NCI-H2029 (cell line): ENCODE results near the gene TLR3.
"Not testable (repeated sequence)": the region's sequence is repeated elsewhere in the genome, so short reads cannot be mapped to it uniquely, and the experiment has no call there.

Experiments used
- DNase-seq: peaks from one replicate; lab custom pipeline; 2025; lab: John Stamatoyannopoulos, UW

Gene TLR3

GRCh38 chr4:186068581-186069348 lies at the start of gene TLR3:
Gene TLR3 (plus strand): TSS chr4:186069156. CDS start chr4:186076620, 7,464 bp downstream.
- DNase-seq = peak; percentile 3

- DNase-seq = no peak
Observed at GRCh38 chr4:186019269-186019668, 49.7 kb upstream of the TLR3 start.

GRCh38 chr4:186020106-186020792 lies 48.7 kb upstream of the TLR3 start:
- no peak for DNase-seq

GRCh38 chr4:186020793-186021407 lies 48.1 kb upstream of the TLR3 start:
- no peak for DNase-seq

- DNase-seq = no peak
Observed at GRCh38 chr4:186021461-186022167, 47.3 kb upstream of the TLR3 start.

- no peak for DNase-seq
Observed at GRCh38 chr4:186023975-186024374, 45.0 kb upstream of the TLR3 start.

- DNase-seq = no peak
Observed at GRCh38 chr4:186024637-186025407, 44.1 kb upstream of the TLR3 start.

GRCh38 chr4:186025408-186025690 lies 43.6 kb upstream of the TLR3 start:
- no peak for DNase-seq

- DNase-seq = no peak
Observed at GRCh38 chr4:186027405-186027804, 41.6 kb upstream of the TLR3 start.

- DNase-seq = peak; percentile 36
Observed at GRCh38 chr4:186029571-186030398, 39.2 kb upstream of the TLR3 start.

- DNase-seq = no peak
Observed at GRCh38 chr4:186030399-186030775, 38.6 kb upstream of the TLR3 start.

GRCh38 chr4:186030795-186031194 lies 38.2 kb upstream of the TLR3 start:
- DNase-seq = no peak

- no peak for DNase-seq
Observed at GRCh38 chr4:186032259-186032658, 36.7 kb upstream of the TLR3 start.

- DNase-seq = no peak
Observed at GRCh38 chr4:186033027-186033426, 35.9 kb upstream of the TLR3 start.

- DNase-seq = not testable (repeated sequence)
Observed at GRCh38 chr4:186034613-186035012, 34.3 kb upstream of the TLR3 start.

- DNase-seq = no peak
Observed at GRCh38 chr4:186036976-186037581, 31.9 kb upstream of the TLR3 start.

- DNase-seq = peak; percentile 39
Observed at GRCh38 chr4:186037692-186038658, 31.0 kb upstream of the TLR3 start.

GRCh38 chr4:186039697-186040096 lies 29.3 kb upstream of the TLR3 start:
- no peak for DNase-seq

- no peak for DNase-seq
Observed at GRCh38 chr4:186040316-186040715, 28.6 kb upstream of the TLR3 start.
